DMS53 treated with DMSO at 0.1 percent for 48 hours (cell line): ENCODE data around the gene SLC1A1.
"Not testable (repeated sequence)": the region's sequence is repeated elsewhere in the genome, so short reads cannot be mapped to it uniquely, and the experiment has no call there.

Experiments
- DNase-seq: peaks from one replicate; lab custom pipeline; 2025; ENCODE audit not compliant: unreplicated experiment; lab: John Stamatoyannopoulos, UW

SLC1A1 gene

GRCh38 chr9:4540425-4540824, 50.2 kb downstream of the SLC1A1 start:
- DNase-seq, result no peak

- DNase-seq, result no peak
These were observed 51.0 kb downstream of the SLC1A1 start for GRCh38 chr9:4541281-4541680.

DNA sequence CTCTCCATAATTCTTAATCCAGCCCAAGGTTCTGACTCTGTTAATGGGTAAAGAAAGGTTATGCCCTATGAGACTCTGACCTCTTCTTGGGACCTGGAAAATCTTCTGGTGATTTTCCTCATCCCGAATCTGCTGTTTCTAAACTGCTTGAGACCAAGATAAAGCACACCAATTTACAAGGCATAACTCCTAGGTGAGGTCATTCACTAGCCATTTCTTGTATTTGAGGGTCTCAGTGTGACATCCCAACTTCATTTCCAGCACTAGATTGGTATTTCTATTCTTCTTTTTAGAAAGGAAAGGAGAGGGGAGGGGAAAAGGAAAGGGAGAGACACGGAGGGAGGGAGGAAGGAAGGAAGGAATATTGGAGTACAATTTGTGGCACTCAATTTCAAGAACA, 51.6 kb downstream of the SLC1A1 start:
- no peak for DNase-seq

DNA sequence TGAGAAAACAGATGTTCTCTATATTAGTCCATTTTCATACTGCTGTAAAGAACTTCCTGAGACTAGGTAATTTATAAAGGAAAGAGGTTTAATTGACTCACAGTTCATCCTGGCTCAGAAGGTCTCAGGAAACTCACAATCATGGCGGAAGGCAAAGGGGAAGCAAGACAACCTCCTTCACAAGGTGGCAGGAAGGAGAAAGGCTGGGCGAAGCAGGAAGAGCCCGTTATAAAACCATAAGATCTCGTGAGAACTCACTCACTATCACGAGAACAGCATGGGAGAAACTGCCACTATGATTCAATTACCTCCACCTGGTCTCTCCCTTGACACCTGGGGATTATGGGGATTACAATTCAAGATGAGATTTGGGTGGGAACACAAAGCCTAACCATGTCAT, 54.4 kb downstream of the SLC1A1 start:
- not testable (repeated sequence) for DNase-seq

DNA sequence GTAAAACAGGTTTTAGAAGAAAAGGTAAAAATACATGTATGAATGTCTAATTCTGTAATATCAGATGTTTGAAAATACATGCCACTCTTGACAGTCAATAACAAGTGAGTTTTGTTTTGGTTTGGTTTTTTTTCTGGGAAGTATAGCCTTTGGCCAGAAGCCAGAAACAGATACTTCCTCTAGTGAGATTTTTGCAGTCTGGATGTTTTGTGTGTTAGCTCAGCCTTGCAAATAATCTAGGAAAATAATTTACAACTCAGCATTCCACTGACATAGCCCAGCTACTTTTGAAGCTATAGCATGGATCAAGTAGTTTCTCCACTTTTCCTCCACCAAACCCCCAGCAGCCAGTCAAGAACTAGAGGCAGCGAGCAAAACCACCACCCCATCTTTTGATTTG, 56.7 kb downstream of the SLC1A1 start:
- no peak for DNase-seq

DNA sequence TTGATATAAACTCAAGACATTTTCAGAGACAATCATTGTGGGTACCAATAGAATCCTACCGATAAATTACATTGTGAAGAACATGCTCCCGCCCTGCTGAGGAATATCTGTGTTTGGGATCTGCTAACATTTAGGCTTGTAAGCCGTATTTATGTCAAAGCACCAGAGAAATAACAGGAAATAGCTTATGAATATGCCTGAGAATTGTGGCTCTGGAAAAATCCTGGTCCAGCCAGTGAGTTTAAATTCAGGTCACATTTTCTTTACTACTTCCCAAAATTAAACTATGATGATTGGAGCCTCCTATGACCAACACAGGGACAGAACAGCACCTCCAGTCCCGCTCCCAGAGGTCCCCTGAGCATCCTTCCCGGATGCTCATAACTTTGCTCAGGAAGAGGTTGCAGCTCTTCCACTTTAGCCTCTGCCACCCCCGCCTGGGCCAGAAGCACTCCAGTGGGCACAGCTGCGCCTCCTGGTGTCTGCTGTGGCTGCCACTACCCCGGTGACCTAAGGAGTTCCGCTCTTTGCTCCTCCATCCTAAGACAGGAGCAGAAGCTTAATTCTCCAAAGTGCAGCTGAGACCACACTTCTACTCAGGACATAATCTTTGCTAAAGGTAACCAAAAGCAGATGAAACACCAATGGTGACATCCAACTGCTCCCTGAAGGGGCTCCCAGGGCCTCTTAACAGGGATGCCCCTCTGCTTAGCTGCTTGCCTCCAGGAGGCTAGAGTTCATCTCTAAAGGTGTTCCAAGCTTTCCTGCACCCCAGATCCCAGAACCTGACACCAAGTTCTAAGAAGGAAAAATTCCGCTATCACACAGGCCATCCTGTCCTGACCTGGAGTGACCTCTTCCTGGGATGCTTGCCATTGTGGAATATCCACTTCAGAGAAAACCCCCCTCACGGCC, 58.8 kb downstream of the SLC1A1 start:
- DNase-seq, result no peak

DNA sequence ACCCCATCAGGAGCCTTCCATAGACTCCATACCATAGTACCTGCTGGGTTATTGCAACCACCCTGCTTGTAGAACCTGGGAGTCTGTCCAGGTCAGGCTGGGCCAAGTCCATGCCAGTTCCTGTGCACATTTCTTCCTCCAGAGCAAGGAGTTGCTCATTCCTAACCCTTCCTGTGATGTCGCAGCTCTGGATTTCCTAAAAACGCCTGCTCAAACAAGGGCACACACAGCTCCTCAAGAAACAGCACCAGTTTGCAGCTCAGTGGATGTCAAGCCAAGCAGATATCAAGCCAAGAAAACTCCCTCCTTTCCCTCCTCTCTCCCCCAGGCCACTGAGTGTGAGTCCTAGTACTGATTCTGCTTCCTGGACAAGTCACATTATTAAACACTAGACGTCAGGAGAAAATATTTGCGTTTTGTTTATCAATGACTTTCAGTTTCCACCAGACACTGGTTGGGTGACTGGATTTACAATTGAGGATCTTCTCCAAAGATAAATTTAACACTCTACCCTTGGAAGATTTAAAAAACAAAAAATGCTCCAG, 59.6 kb downstream of the SLC1A1 start:
- DNase-seq, result no peak

- DNase-seq, result no peak
These were observed 60.7 kb downstream of the SLC1A1 start for GRCh38 chr9:4550777-4551484.

- no peak for DNase-seq
These were observed 63.7 kb downstream of the SLC1A1 start for GRCh38 chr9:4553951-4554381.

GRCh38 chr9:4555236-4555635, 65.0 kb downstream of the SLC1A1 start:
- peak; percentile 3 for DNase-seq

DNA sequence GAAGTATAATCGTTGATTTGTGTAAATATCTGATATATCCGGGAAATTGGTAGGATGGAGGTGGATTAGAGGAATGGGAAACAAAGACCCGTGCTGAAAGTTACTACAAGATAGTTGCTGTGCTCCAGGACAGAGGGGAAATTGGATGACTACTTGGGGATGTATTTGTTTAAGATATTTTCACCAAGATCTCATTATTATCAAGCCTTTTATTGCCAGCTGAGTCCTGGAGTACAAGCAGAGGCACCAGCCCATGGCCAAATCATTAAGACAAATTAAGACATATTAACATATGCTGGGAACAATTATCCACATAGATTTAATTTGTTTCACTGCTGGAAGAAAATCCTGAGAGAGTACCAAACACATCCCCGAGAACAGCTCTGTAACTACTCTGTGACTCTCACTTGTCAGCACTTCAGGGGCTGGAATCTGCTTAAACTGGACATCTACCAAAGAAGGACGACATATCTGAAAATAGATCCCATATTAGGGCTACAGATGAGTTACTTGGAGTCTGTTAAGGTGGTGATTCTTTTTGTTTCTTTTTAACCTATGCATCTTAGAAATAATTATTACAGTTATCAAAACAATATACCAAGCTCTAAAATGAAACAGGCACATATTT, 68.2 kb downstream of the SLC1A1 start:
- DNase-seq, result no peak

GRCh38 chr9:4559261-4560182, 69.3 kb downstream of the SLC1A1 start:
- DNase-seq, result no peak

- DNase-seq, result no peak
These were observed 72.8 kb downstream of the SLC1A1 start for GRCh38 chr9:4563105-4563504.

DNA sequence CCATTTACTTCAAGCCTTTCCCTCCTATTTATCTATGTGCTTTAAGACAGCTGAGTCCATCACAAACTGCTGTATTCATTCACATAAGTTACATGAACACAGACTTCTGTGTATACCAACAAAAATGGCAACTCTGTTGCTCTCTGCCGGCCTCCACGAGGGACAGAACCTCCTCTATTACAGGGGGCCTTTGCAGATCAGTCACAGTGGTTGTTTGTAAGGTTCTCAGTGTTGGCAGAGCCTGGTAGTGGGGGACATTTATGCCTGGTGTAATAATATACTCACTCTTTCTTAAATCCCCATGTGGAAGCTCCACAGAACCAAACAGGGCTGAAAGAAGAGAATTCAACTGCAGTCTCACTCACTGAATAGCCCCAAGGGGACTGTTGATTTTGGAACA, 76.5 kb downstream of the SLC1A1 start:
- no peak for DNase-seq

- DNase-seq, result no peak
These were observed 77.3 kb downstream of the SLC1A1 start for GRCh38 chr9:4567601-4568000.

DNA sequence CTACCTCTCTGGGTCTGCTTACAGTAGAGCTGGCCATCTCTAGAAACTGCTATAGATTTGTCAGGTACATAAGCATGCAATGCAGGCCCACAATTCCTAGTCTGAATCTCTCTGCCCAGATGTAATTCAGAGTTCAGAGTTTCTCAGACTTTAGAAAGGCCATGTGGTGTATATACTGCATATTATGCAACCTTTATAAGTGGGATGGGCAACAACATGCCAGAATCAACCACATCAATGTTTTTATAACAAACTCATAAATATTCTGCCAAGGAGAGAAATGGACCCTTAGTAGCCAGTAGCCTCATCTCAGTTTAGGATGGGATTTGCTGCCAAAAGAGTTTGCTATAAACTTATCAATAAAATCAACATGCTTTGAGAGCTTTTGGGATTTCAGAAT, 78.8 kb downstream of the SLC1A1 start:
- DNase-seq, result no peak

DNA sequence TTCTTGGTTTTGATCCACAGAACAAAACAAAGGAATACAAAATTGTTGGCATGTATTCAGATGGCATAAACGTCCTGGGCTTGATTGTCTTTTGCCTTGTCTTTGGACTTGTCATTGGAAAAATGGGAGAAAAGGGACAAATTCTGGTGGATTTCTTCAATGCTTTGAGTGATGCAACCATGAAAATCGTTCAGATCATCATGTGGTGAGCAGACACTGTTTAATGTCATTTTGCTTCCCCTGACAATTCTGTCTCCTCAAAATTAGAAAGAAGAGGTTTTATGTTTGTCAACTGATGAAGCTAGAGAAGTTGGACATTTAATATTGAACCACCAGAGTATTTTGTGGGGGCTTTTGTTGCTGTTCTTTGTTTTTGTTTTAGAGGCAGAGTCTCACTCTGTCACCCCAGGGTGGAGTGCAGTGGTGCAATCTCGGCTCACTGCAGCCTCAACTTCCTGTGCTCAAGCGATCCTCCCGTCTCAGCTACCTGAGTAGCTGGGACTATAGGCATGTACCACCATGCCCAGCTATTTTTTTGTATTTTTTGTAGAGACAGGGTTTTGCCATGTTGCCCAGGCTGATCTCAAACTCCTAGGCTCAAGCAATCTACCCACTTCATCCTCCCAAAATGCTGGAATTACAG, 82.0 kb downstream of the SLC1A1 start:
- no peak for DNase-seq

GRCh38 chr9:4573176-4573575, 82.9 kb downstream of the SLC1A1 start:
- DNase-seq, result no peak

DNA sequence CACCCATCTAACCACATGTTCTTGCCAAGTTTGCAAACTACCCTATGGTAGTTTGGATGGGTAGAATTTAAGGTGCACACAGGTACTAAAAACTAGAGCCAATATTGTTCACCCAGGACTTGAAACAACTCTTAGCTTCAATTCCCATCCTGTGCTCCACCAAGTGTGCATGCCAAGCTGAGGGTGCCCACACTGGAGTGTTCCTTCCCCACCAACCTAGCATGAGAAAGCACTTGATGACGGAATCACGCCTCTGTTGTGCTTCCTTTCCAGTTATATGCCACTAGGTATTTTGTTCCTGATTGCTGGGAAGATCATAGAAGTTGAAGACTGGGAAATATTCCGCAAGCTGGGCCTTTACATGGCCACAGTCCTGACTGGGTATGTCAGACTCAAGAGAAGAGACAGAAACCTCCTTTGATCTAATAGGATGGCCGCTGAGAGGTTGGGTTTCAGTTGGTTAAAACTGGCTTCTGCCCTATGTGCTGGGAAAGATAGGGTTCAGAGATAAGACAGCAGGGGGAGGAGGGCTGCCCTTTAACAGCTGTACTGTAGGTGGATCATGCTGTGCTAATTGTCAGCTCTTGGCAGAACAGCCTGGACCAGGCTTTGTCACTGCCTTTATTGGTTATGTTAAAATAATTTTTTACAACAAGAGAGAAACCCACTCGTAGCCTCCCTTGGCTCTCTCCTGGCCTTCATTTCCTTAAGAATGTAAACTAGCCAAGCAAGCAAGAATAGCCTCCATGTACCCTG, 83.5 kb downstream of the SLC1A1 start:
- DNase-seq, result no peak
